Caco-2 (cell line): ENCODE results near the gene TTC7B. TPM values are rescaled to one million over a fixed set of nuclear protein-coding genes. Genes with fewer than 3 reads are reported as not detected.

Experiments
- BruUV-seq: library from RNA; stranded (reverse); fragments of 400-500 nt; replicated peaks from 2 replicates; lab custom pipeline; 2021; lab: Mats Ljungman, UMichigan
- CTCF ChIA-PET: fragments of 300-600 bp; sonication (Branson Sonifier 250); formaldehyde crosslinking; loops from one replicate; lab custom pipeline; 2022; ENCODE audit warnings: antibody characterized with exemption; lab: Charles Lee
- POLR2A ChIA-PET: fragments of 300-600 bp; sonication (Branson Sonifier 250); formaldehyde crosslinking; loops from one replicate; lab custom pipeline; 2022; ENCODE audit warnings: antibody characterized with exemption; lab: Charles Lee
- DNase-seq, 2 experiments: peaks; one replicate each; pipeline versions ENCODE4 v3.0.0 to v3.0.0-alpha.2; 2020 to 2022
- H3K27me3 ChIP-seq: replicated peaks from 2 replicates; pipeline ENCODE4 v1.6.0; 2011; ENCODE audit warnings: low read length; ENCODE audit not compliant: control insufficient read depth, insufficient read depth
- H3K36me3 ChIP-seq: 2 replicates; pipeline ENCODE4 v1.5.1; 2011; ENCODE audit warnings: low read length; ENCODE audit not compliant: control insufficient read depth, insufficient read depth
- H3K4me1 ChIP-seq: fragments of 250-450 bp; sonication (Bioruptor Pico); 2 replicates; pipeline ENCODE4 v1.5.1; 2020; ENCODE audit warnings: mild to moderate bottlenecking
- H3K4me3 ChIP-seq: 2 replicates; pipeline ENCODE4 v1.5.1; 2011; ENCODE audit warnings: low read depth, mild to moderate bottlenecking, control low read depth, low read length
- H3K9me3 ChIP-seq: fragments of 250-450 bp; sonication (Bioruptor Pico); 2 replicates; pipeline ENCODE4 v1.5.1; 2020; ENCODE audit warnings: mild to moderate bottlenecking, moderate library complexity
- H3K27ac Mint-ChIP-seq: one replicate; pipeline ENCODE4 v1.8.0; 2022; ENCODE audit warnings: mixed read lengths; ENCODE audit not compliant: unreplicated experiment
- H3K27me3 Mint-ChIP-seq: one replicate; pipeline ENCODE4 v1.8.0; 2022; ENCODE audit warnings: mixed read lengths; ENCODE audit not compliant: insufficient read depth, unreplicated experiment
- H3K36me3 Mint-ChIP-seq: one replicate; pipeline ENCODE4 v1.8.0; 2022; ENCODE audit warnings: mild to moderate bottlenecking, mixed read lengths; ENCODE audit not compliant: insufficient read depth, unreplicated experiment
- H3K4me1 Mint-ChIP-seq: one replicate; pipeline ENCODE4 v1.8.0; 2022; ENCODE audit warnings: low read depth, mixed read lengths; ENCODE audit not compliant: unreplicated experiment
- H3K4me3 Mint-ChIP-seq: one replicate; pipeline ENCODE4 v1.8.0; 2022; ENCODE audit warnings: mild to moderate bottlenecking, moderate library complexity, mixed read lengths; ENCODE audit not compliant: unreplicated experiment
- H3K9me3 Mint-ChIP-seq: one replicate; pipeline ENCODE4 v1.8.0; 2022; ENCODE audit warnings: mixed read lengths; ENCODE audit not compliant: unreplicated experiment
- intact Hi-C: fragments of 100-400 bp; cut with micrococcal nuclease; formaldehyde crosslinking; loops from one replicate; pipeline ENCODE4 v1.10.0; 2022; ENCODE audit not compliant: unreplicated experiment
- total RNA-seq: library from RNA; stranded (reverse); gene quantifications from 2 replicates; pipeline ENCODE4 v1.2.3, GENCODE V29; 2022
- TF ChIP-seq, protein P1 (sequence below), 2 experiments: fragments of 200-600 bp in 1 of 2; IDR thresholded peaks; 1 replicate in 1 of 2; 2 replicates in 1 of 2; pipeline versions ENCODE4 v1.5.1 to v1.8.0; 2011 to 2022; ENCODE audit warnings: antibody characterized with exemption in 1 of 2, control low read depth in 1 of 2, inconsistent platforms in 1 of 2, low read depth in 1 of 2, low read length in 1 of 2, mild to moderate bottlenecking in 1 of 2, moderate library complexity in 1 of 2; ENCODE audit not compliant: insufficient read depth in 1 of 2, severe bottlenecking in 1 of 2, unreplicated experiment in 1 of 2

The TTC7B gene
- total RNA-seq, 1 experiment from 2014 or later = 28.5 TPM

GRCh38 chr14:90778571-90779255, 37.5 kb downstream of the TTC7B start:
- POLR2A ChIA-PET = no interaction called here
- no peak overlapping the region for H3K4me3 Mint-ChIP-seq
- no peaks in the 10 kb centered on the region for H3K27me3 ChIP-seq
- BruUV-seq = no TSS peak
- no peaks in the 10 kb centered on the region for H3K9me3 ChIP-seq
- no peaks in the 10 kb centered on the region for H3K36me3 ChIP-seq
- no peak for DNase-seq
- TF ChIP-seq, protein P1, sequence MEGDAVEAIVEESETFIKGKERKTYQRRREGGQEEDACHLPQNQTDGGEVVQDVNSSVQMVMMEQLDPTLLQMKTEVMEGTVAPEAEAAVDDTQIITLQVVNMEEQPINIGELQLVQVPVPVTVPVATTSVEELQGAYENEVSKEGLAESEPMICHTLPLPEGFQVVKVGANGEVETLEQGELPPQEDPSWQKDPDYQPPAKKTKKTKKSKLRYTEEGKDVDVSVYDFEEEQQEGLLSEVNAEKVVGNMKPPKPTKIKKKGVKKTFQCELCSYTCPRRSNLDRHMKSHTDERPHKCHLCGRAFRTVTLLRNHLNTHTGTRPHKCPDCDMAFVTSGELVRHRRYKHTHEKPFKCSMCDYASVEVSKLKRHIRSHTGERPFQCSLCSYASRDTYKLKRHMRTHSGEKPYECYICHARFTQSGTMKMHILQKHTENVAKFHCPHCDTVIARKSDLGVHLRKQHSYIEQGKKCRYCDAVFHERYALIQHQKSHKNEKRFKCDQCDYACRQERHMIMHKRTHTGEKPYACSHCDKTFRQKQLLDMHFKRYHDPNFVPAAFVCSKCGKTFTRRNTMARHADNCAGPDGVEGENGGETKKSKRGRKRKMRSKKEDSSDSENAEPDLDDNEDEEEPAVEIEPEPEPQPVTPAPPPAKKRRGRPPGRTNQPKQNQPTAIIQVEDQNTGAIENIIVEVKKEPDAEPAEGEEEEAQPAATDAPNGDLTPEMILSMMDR (IDR thresholded peaks at IDR 0.05; ENCODE audit: insufficient read depth in 1 of 2, low read depth in 1 of 2, low read length in 1 of 2, severe bottlenecking in 1 of 2, unreplicated experiment in 1 of 2) = no peak
- H3K4me1 ChIP-seq = no peaks in the 10 kb centered on the region
- no peaks in the 10 kb centered on the region for H3K9me3 Mint-ChIP-seq
- CTCF ChIA-PET = no interaction called here
- H3K36me3 Mint-ChIP-seq = no peaks in the 10 kb centered on the region
- no peak overlapping the region for H3K27ac Mint-ChIP-seq
- intact Hi-C loops = no loop called here
- no peak overlapping the region for H3K4me3 ChIP-seq
- no peaks in the 10 kb centered on the region for H3K27me3 Mint-ChIP-seq
- H3K4me1 Mint-ChIP-seq = no peaks in the 10 kb centered on the region

DNA sequence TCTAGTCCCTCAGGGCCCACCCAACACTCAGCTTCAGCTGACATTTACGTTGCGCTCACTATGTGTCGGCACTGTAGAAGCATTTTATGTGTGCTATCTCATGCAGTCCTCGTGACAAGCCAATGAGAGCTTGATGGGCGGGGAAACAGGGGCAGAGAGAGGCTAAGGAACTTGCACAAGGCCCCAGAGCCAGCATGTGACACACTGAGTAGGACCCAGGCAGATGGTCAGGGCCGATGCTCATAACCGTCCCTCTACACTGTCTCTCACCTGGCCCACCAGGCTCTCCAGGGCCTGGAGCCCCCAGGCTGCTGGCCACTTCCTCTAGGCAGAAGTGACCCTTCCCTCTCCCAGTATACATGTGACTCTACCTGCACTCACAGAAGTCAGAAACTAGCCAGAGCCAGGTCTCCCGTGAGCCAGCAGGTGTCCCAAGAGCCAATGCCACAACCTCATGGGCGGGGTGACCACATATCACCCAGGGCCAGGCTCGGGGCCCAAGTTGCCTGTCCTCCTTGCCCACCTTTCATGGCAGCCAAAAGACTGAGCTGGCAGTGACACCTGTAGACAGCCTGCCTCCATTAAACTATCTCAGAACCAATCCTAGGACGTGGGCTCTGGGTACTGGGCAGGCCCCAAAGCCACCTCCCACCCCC, 38.3 kb downstream of the TTC7B start:
- TF ChIP-seq, protein P1 (IDR thresholded peaks at IDR 0.05; ENCODE audit: insufficient read depth in 1 of 2, low read depth in 1 of 2, low read length in 1 of 2, severe bottlenecking in 1 of 2, unreplicated experiment in 1 of 2) = no peak
- Mint-ChIP-seq H3K36me3 (no peaks in the 10 kb centered on the region), H3K27me3 (no peaks in the 10 kb centered on the region), H3K4me3 (no peak overlapping the region), H3K4me1 (no peaks in the 10 kb centered on the region), H3K27ac (no peak overlapping the region), H3K9me3 (no peaks in the 10 kb centered on the region)
- Histone ChIP-seq H3K4me1 (no peaks in the 10 kb centered on the region), H3K27me3 (no peaks in the 10 kb centered on the region), H3K9me3 (no peaks in the 10 kb centered on the region), H3K36me3 (no peaks in the 10 kb centered on the region), H3K4me3 (no peak overlapping the region)
- no peak for DNase-seq
- BruUV-seq = no TSS peak
- CTCF ChIA-PET = no interaction called here
- intact Hi-C loops = no loop called here
- POLR2A ChIA-PET = no interaction called here

- no peak for DNase-seq
- Mint-ChIP-seq H3K27ac (no peak overlapping the region), H3K4me3 (no peak overlapping the region), H3K36me3 (no peaks in the 10 kb centered on the region), H3K27me3 (no peaks in the 10 kb centered on the region), H3K4me1 (no peaks in the 10 kb centered on the region), H3K9me3 (no peaks in the 10 kb centered on the region)
- TF ChIP-seq, protein P1 (IDR thresholded peaks at IDR 0.05; ENCODE audit: insufficient read depth in 1 of 2, low read depth in 1 of 2, low read length in 1 of 2, severe bottlenecking in 1 of 2, unreplicated experiment in 1 of 2) = no peak
- BruUV-seq = no TSS peak
- intact Hi-C loops = no loop called here
- H3K4me3 ChIP-seq = no peak overlapping the region
- no peaks in the 10 kb centered on the region for H3K9me3 ChIP-seq
- ChIA-PET POLR2A (no interaction called here), CTCF (no interaction called here)
- H3K36me3 ChIP-seq = no peaks in the 10 kb centered on the region
- no peaks in the 10 kb centered on the region for H3K27me3 ChIP-seq
- no peaks in the 10 kb centered on the region for H3K4me1 ChIP-seq
These were observed 38.9 kb downstream of the TTC7B start for GRCh38 chr14:90777358-90777757.
